Caco-2 (cell line): ENCODE data around the gene EML4. TPM values are rescaled to one million over a fixed set of nuclear protein-coding genes. Genes with fewer than 3 reads are reported as not detected.
"Not testable (repeated sequence)": the region's sequence is repeated elsewhere in the genome, so short reads cannot be mapped to it uniquely, and the experiment has no call there.

ENCODE experiments used
- BruUV-seq: library from RNA; stranded (reverse); fragments of 400-500 nt; replicated peaks from 2 replicates; lab custom pipeline; 2021; lab: Mats Ljungman, UMichigan
- CTCF ChIA-PET: fragments of 300-600 bp; sonication (Branson Sonifier 250); formaldehyde crosslinking; loops from one replicate; lab custom pipeline; 2022; ENCODE audit warnings: antibody characterized with exemption; lab: Charles Lee
- POLR2A ChIA-PET: fragments of 300-600 bp; sonication (Branson Sonifier 250); formaldehyde crosslinking; loops from one replicate; lab custom pipeline; 2022; ENCODE audit warnings: antibody characterized with exemption; lab: Charles Lee
- DNase-seq, 2 experiments: peaks; one replicate each; pipeline versions ENCODE4 v3.0.0 to v3.0.0-alpha.2; 2020 to 2022
- H3K27me3 ChIP-seq: replicated peaks from 2 replicates; pipeline ENCODE4 v1.6.0; 2011; ENCODE audit warnings: low read length; ENCODE audit not compliant: control insufficient read depth, insufficient read depth
- H3K36me3 ChIP-seq: 2 replicates; pipeline ENCODE4 v1.5.1; 2011; ENCODE audit warnings: low read length; ENCODE audit not compliant: control insufficient read depth, insufficient read depth
- H3K4me1 ChIP-seq: fragments of 250-450 bp; sonication (Bioruptor Pico); 2 replicates; pipeline ENCODE4 v1.5.1; 2020; ENCODE audit warnings: mild to moderate bottlenecking
- H3K4me3 ChIP-seq: 2 replicates; pipeline ENCODE4 v1.5.1; 2011; ENCODE audit warnings: low read depth, mild to moderate bottlenecking, control low read depth, low read length
- H3K9me3 ChIP-seq: fragments of 250-450 bp; sonication (Bioruptor Pico); 2 replicates; pipeline ENCODE4 v1.5.1; 2020; ENCODE audit warnings: mild to moderate bottlenecking, moderate library complexity
- H3K27ac Mint-ChIP-seq: one replicate; pipeline ENCODE4 v1.8.0; 2022; ENCODE audit warnings: mixed read lengths; ENCODE audit not compliant: unreplicated experiment
- H3K27me3 Mint-ChIP-seq: one replicate; pipeline ENCODE4 v1.8.0; 2022; ENCODE audit warnings: mixed read lengths; ENCODE audit not compliant: insufficient read depth, unreplicated experiment
- H3K36me3 Mint-ChIP-seq: one replicate; pipeline ENCODE4 v1.8.0; 2022; ENCODE audit warnings: mild to moderate bottlenecking, mixed read lengths; ENCODE audit not compliant: insufficient read depth, unreplicated experiment
- H3K4me1 Mint-ChIP-seq: one replicate; pipeline ENCODE4 v1.8.0; 2022; ENCODE audit warnings: low read depth, mixed read lengths; ENCODE audit not compliant: unreplicated experiment
- H3K4me3 Mint-ChIP-seq: one replicate; pipeline ENCODE4 v1.8.0; 2022; ENCODE audit warnings: mild to moderate bottlenecking, moderate library complexity, mixed read lengths; ENCODE audit not compliant: unreplicated experiment
- H3K9me3 Mint-ChIP-seq: one replicate; pipeline ENCODE4 v1.8.0; 2022; ENCODE audit warnings: mixed read lengths; ENCODE audit not compliant: unreplicated experiment
- CTCF ChIP-seq, 2 experiments: fragments of 200-600 bp in 1 of 2; IDR thresholded peaks; 1 replicate in 1 of 2; 2 replicates in 1 of 2; pipeline versions ENCODE4 v1.5.1 to v1.8.0; 2011 to 2022; ENCODE audit warnings: antibody characterized with exemption in 1 of 2, control low read depth in 1 of 2, inconsistent platforms in 1 of 2, low read depth in 1 of 2, low read length in 1 of 2, mild to moderate bottlenecking in 1 of 2, moderate library complexity in 1 of 2; ENCODE audit not compliant: insufficient read depth in 1 of 2, severe bottlenecking in 1 of 2, unreplicated experiment in 1 of 2
- intact Hi-C: fragments of 100-400 bp; cut with micrococcal nuclease; formaldehyde crosslinking; loops from one replicate; pipeline ENCODE4 v1.10.0; 2022; ENCODE audit not compliant: unreplicated experiment
- total RNA-seq: library from RNA; stranded (reverse); gene quantifications from 2 replicates; pipeline ENCODE4 v1.2.3, GENCODE V29; 2022

The EML4 gene
- total RNA-seq, 1 experiment from 2014 or later = 125 TPM

GRCh38 chr2:42332575-42332974 lies 163.4 kb downstream of the EML4 start:
- no TSS peak for BruUV-seq
- H3K27me3 Mint-ChIP-seq = no peaks in the 10 kb centered on the region
- H3K36me3 Mint-ChIP-seq = peaks cover 96% of the 10 kb centered on the region
- Histone ChIP-seq H3K9me3 (no peaks in the 10 kb centered on the region), H3K4me3 (no peak overlapping the region), H3K4me1 (no peaks in the 10 kb centered on the region), H3K36me3 (peaks cover 5% of the 10 kb centered on the region), H3K27me3 (no peaks in the 10 kb centered on the region)
- H3K4me1 Mint-ChIP-seq = no peaks in the 10 kb centered on the region
- no peak overlapping the region for H3K4me3 Mint-ChIP-seq
- no peak for TF ChIP-seq CTCF (IDR thresholded peaks at IDR 0.05; ENCODE audit: insufficient read depth in 1 of 2, low read depth in 1 of 2, low read length in 1 of 2, severe bottlenecking in 1 of 2, unreplicated experiment in 1 of 2)
- ChIA-PET POLR2A (no interaction called here), CTCF (no interaction called here)
- DNase-seq = no peak
- intact Hi-C loops = no loop called here
- H3K9me3 Mint-ChIP-seq = no peaks in the 10 kb centered on the region
- H3K27ac Mint-ChIP-seq = no peak overlapping the region

GRCh38 chr2:42333579-42333978 lies 164.4 kb downstream of the EML4 start:
- no TSS peak for BruUV-seq
- ChIA-PET POLR2A (no interaction called here), CTCF (no interaction called here)
- H3K9me3 ChIP-seq = no peaks in the 10 kb centered on the region
- Mint-ChIP-seq H3K4me3 (no peak overlapping the region), H3K36me3 (peaks cover 100% of the 10 kb centered on the region), H3K9me3 (no peaks in the 10 kb centered on the region), H3K4me1 (no peaks in the 10 kb centered on the region), H3K27ac (no peak overlapping the region), H3K27me3 (no peaks in the 10 kb centered on the region)
- no peaks in the 10 kb centered on the region for H3K27me3 ChIP-seq
- intact Hi-C loops = no loop called here
- peaks cover 5% of the 10 kb centered on the region for H3K36me3 ChIP-seq
- no peak for DNase-seq
- no peak overlapping the region for H3K4me3 ChIP-seq
- TF ChIP-seq CTCF (IDR thresholded peaks at IDR 0.05; ENCODE audit: insufficient read depth in 1 of 2, low read depth in 1 of 2, low read length in 1 of 2, severe bottlenecking in 1 of 2, unreplicated experiment in 1 of 2) = no peak
- no peaks in the 10 kb centered on the region for H3K4me1 ChIP-seq

- Mint-ChIP-seq H3K4me3 (no peak overlapping the region), H3K27me3 (no peaks in the 10 kb centered on the region), H3K27ac (no peak overlapping the region), H3K9me3 (no peaks in the 10 kb centered on the region), H3K36me3 (peaks cover 97% of the 10 kb centered on the region), H3K4me1 (no peaks in the 10 kb centered on the region)
- ChIA-PET CTCF (no interaction called here), POLR2A (no interaction called here)
- TF ChIP-seq CTCF (IDR thresholded peaks at IDR 0.05; ENCODE audit: insufficient read depth in 1 of 2, low read depth in 1 of 2, low read length in 1 of 2, severe bottlenecking in 1 of 2, unreplicated experiment in 1 of 2) = no peak
- Histone ChIP-seq H3K4me3 (no peak overlapping the region), H3K9me3 (no peaks in the 10 kb centered on the region), H3K4me1 (no peaks in the 10 kb centered on the region), H3K36me3 (peaks cover 6% of the 10 kb centered on the region), H3K27me3 (no peaks in the 10 kb centered on the region)
- no TSS peak for BruUV-seq
- intact Hi-C loops = no loop called here
- DNase-seq = no peak
Measured at GRCh38 chr2:42334220-42334619, 165.1 kb downstream of the EML4 start.

GRCh38 chr2:42334865-42335264 lies 165.7 kb downstream of the EML4 start:
- H3K36me3 Mint-ChIP-seq = peaks cover 97% of the 10 kb centered on the region
- H3K27me3 Mint-ChIP-seq, H3K9me3 ChIP-seq, BruUV-seq, DNase-seq, H3K27me3 ChIP-seq, H3K36me3 ChIP-seq, CTCF ChIA-PET, intact Hi-C loops, H3K4me1 ChIP-seq, H3K9me3 Mint-ChIP-seq, H3K4me3 Mint-ChIP-seq, H3K4me1 Mint-ChIP-seq, POLR2A ChIA-PET, H3K27ac Mint-ChIP-seq, H3K4me3 ChIP-seq: not testable (repeated sequence)
